OCI-LY7 (cell line): ENCODE results near the gene TMEM41B. TPM values are rescaled to one million over a fixed set of nuclear protein-coding genes. Genes with fewer than 3 reads are reported as not detected.
"Not testable (repeated sequence)": the region's sequence is repeated elsewhere in the genome, so short reads cannot be mapped to it uniquely, and the experiment has no call there.

ENCODE experiments used
- BruUV-seq: library from RNA; stranded (reverse); fragments of 400-500 nt; replicated peaks from 2 replicates; lab custom pipeline; 2021; lab: Mats Ljungman, UMichigan
- CTCF ChIA-PET: fragments of 300-600 bp; sonication (Branson Sonifier 250); formaldehyde crosslinking; loops from one replicate; lab custom pipeline; 2022; ENCODE audit warnings: antibody characterized with exemption; ENCODE audit not compliant: unreplicated experiment; lab: Charles Lee
- POLR2A ChIA-PET: fragments of 300-600 bp; sonication (Branson Sonifier 250); formaldehyde crosslinking; loops from one replicate; lab custom pipeline; 2022; ENCODE audit warnings: antibody characterized with exemption; lab: Charles Lee
- DNase-seq: peaks from one replicate; pipeline ENCODE4 v3.0.0-alpha.2; 2015; ENCODE audit warnings: low spot score
- H2AFZ ChIP-seq: fragments of 200-600 bp; sonication (generic), shearing (Covaris generic); 2 replicates; pipeline ENCODE4 v1.6.1; 2014; ENCODE audit warnings: mild to moderate bottlenecking, antibody characterized with exemption, low read length, moderate library complexity
- H3K27ac ChIP-seq: fragments of 200-600 bp; sonication (generic); 2 replicates; pipeline ENCODE4 v1.5.1; 2014; ENCODE audit warnings: mixed run types, low read depth, mild to moderate bottlenecking, moderate library complexity, low read length, inconsistent platforms; ENCODE audit not compliant: poor library complexity, severe bottlenecking
- H3K36me3 ChIP-seq: fragments of 200-600 bp; sonication (generic); 2 replicates; pipeline ENCODE4 v1.6.1; 2014; ENCODE audit warnings: mild to moderate bottlenecking, antibody characterized with exemption, low read length, moderate library complexity, mixed read lengths; ENCODE audit not compliant: insufficient read depth
- H3K4me1 ChIP-seq: fragments of 200-600 bp; sonication (generic); 2 replicates; pipeline ENCODE4 v1.5.1; 2014; ENCODE audit warnings: mild to moderate bottlenecking, low read length; ENCODE audit not compliant: insufficient read depth, poor library complexity, severe bottlenecking
- H3K4me2 ChIP-seq: fragments of 200-600 bp; sonication (generic); 2 replicates; pipeline ENCODE4 v1.6.1; 2014; ENCODE audit warnings: mild to moderate bottlenecking, low read length
- H3K4me3 ChIP-seq: fragments of 200-600 bp; sonication (generic); 2 replicates; pipeline ENCODE4 v1.5.1; 2014; ENCODE audit warnings: mild to moderate bottlenecking, low read depth, low read length; ENCODE audit not compliant: poor library complexity, severe bottlenecking
- H3K79me2 ChIP-seq: fragments of 200-600 bp; sonication (generic); 2 replicates; pipeline ENCODE4 v1.6.1; 2016; ENCODE audit warnings: low read depth, mild to moderate bottlenecking, low read length, moderate library complexity, mixed read lengths; ENCODE audit not compliant: insufficient read depth
- H3K9me2 ChIP-seq: fragments of 200-600 bp; sonication (generic); 2 replicates; pipeline ENCODE4 v1.6.1; 2016; ENCODE audit warnings: mild to moderate bottlenecking, low read length, mixed read lengths; ENCODE audit not compliant: insufficient read depth
- H3K9me3 ChIP-seq: fragments of 200-600 bp; sonication (generic); 2 replicates; pipeline ENCODE4 v1.6.1; 2014; ENCODE audit warnings: mild to moderate bottlenecking, mixed run types, low read length, mixed read lengths
- H4K20me1 ChIP-seq: fragments of 200-600 bp; sonication (generic); 2 replicates; pipeline ENCODE4 v1.6.1; 2014; ENCODE audit warnings: mild to moderate bottlenecking, antibody characterized with exemption, low read length, moderate library complexity, mixed read lengths; ENCODE audit not compliant: insufficient read depth
- CTCF ChIP-seq: fragments of 200-600 bp; sonication (generic); conservative IDR thresholded peaks from 2 replicates; pipeline ENCODE4 v1.5.1; 2014; ENCODE audit warnings: mild to moderate bottlenecking, antibody characterized with exemption, low read length, moderate library complexity, mixed read lengths
- EZH2phosphoT487 ChIP-seq: fragments of 200-600 bp; sonication (generic); IDR thresholded peaks from 2 replicates; pipeline ENCODE4 v1.6.1; 2018; ENCODE audit warnings: low read depth, borderline replicate concordance, mild to moderate bottlenecking, mixed run types, antibody characterized with exemption, low read length, moderate library complexity, mixed read lengths
- intact Hi-C: fragments of 100-400 bp; cut with micrococcal nuclease; formaldehyde crosslinking; loops from one replicate; pipeline ENCODE4 v1.10.0; 2022; ENCODE audit not compliant: unreplicated experiment
- total RNA-seq, 2 experiments: library from RNA; depleted of rRNA in 1 of 2; stranded (reverse); fragments of >200 nt in 1 of 2; shearing (Covaris generic) in 1 of 2; gene quantifications; 2 replicates each; pipeline ENCODE4 v1.2.3, GENCODE V29; 2014 to 2022

The TMEM41B gene
- total RNA-seq, 2 experiments from 2014 or later = 44.3 to 46.9 TPM

GRCh38 chr11:9249252-9249651, 65.1 kb downstream of the TMEM41B start:
- intact Hi-C loops = no loop called here
- TF ChIP-seq EZH2phosphoT487 (no peak), CTCF (no peak)

GRCh38 chr11:9247863-9248262, 66.5 kb downstream of the TMEM41B start:
- no peak for DNase-seq
- intact Hi-C loops = no loop called here
- no peak overlapping the region for H2AFZ ChIP-seq
- CTCF ChIA-PET = no interaction called here
- no peaks in the 10 kb centered on the region for H3K9me2 ChIP-seq
- BruUV-seq = no TSS peak
- H3K4me3 ChIP-seq = no peak overlapping the region
- H3K79me2 ChIP-seq = no peaks in the 10 kb centered on the region
- no peaks in the 10 kb centered on the region for H3K36me3 ChIP-seq
- no peaks in the 10 kb centered on the region for H3K4me1 ChIP-seq
- H3K27ac ChIP-seq = no peak overlapping the region
- POLR2A ChIA-PET = interaction anchor here (0.7 to 1.1 kb wide), 2 partner anchors 15 to 750 kb away, joined by 3 to 5 read pairs; no protein-coding TSS in a partner anchor
- no peaks in the 10 kb centered on the region for H3K9me3 ChIP-seq
- H3K4me2 ChIP-seq = no peak overlapping the region
- TF ChIP-seq EZH2phosphoT487 (no peak), CTCF (no peak)
- H4K20me1 ChIP-seq = no peaks in the 10 kb centered on the region

More at GRCh38 chr11:9249252-9249651, 65.1 kb downstream of the TMEM41B start:
- no peak overlapping the region for H3K27ac ChIP-seq
- H3K4me3 ChIP-seq = no peak overlapping the region
- H4K20me1 ChIP-seq = no peaks in the 10 kb centered on the region
- no peak overlapping the region for H3K4me2 ChIP-seq
- H3K36me3 ChIP-seq = no peaks in the 10 kb centered on the region
- H3K79me2 ChIP-seq = no peaks in the 10 kb centered on the region
- BruUV-seq = no TSS peak
- no peak for DNase-seq
- H2AFZ ChIP-seq = no peak overlapping the region
- no peaks in the 10 kb centered on the region for H3K9me3 ChIP-seq
- CTCF ChIA-PET = no interaction called here
- H3K9me2 ChIP-seq = no peaks in the 10 kb centered on the region
- H3K4me1 ChIP-seq = no peaks in the 10 kb centered on the region
- POLR2A ChIA-PET = interaction anchor here (1.2 kb wide), 1 partner anchor 11 kb away, joined by 3 read pairs; no protein-coding TSS in a partner anchor

- BruUV-seq, CTCF ChIA-PET, POLR2A ChIA-PET, H4K20me1 ChIP-seq, H3K4me2 ChIP-seq, H3K9me3 ChIP-seq, H3K36me3 ChIP-seq, H3K27ac ChIP-seq, H3K4me1 ChIP-seq, H3K9me2 ChIP-seq, intact Hi-C loops, H2AFZ ChIP-seq, H3K4me3 ChIP-seq, H3K79me2 ChIP-seq, DNase-seq: not testable (repeated sequence)
Measured at GRCh38 chr11:9236242-9236641, 78.2 kb downstream of the TMEM41B start.
